ENCODE measurements around the gene TTLL5.

DNA sequence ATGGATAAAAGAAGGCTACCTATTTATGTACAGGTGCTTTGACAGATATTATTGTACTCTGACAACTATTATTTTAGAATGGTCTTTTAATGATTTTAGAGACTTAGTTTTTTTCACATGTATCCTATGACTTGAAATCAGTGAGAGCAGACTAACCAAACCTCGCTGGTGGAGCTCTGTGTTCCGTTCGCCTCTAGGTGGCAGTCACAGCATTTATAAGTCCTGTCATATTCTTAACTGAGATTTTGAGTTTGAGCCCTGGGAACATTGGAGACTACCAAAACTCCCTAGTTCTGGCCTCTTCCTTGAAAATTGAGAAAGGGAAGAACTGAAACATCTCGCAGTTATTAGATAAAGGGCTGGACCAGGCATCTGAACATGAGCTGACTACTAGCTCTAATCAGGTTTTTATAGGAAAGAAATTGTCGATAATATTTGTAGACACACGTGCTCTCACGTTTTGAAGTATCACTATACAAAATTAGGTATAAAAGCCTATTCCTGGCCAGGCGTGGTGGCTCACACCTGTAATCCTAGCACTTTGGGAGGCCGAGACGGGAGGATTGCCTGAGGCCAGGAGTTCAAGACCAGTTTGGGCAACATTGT is 48.3 kb downstream of the TTLL5 start:
- TF ChIP-seq, protein P1, sequence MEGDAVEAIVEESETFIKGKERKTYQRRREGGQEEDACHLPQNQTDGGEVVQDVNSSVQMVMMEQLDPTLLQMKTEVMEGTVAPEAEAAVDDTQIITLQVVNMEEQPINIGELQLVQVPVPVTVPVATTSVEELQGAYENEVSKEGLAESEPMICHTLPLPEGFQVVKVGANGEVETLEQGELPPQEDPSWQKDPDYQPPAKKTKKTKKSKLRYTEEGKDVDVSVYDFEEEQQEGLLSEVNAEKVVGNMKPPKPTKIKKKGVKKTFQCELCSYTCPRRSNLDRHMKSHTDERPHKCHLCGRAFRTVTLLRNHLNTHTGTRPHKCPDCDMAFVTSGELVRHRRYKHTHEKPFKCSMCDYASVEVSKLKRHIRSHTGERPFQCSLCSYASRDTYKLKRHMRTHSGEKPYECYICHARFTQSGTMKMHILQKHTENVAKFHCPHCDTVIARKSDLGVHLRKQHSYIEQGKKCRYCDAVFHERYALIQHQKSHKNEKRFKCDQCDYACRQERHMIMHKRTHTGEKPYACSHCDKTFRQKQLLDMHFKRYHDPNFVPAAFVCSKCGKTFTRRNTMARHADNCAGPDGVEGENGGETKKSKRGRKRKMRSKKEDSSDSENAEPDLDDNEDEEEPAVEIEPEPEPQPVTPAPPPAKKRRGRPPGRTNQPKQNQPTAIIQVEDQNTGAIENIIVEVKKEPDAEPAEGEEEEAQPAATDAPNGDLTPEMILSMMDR (conservative IDR thresholded peaks at IDR 0.05; ENCODE audit: low read depth, low read length): peak; percentile 84
- TF ChIP-seq POLR2A (IDR thresholded peaks at IDR 0.05; ENCODE audit: low read depth, low read length): no peak
- no peak for TF ChIP-seq RFX5 (IDR thresholded peaks at IDR 0.05; ENCODE audit: low read depth, low read length)
- TF ChIP-seq CHD1 (IDR thresholded peaks at IDR 0.05; ENCODE audit: low read depth, low read length): no peak
- peak; percentile 82 for TF ChIP-seq RAD21 (IDR thresholded peaks at IDR 0.05; ENCODE audit: low read length)
- TF ChIP-seq, protein P2, sequence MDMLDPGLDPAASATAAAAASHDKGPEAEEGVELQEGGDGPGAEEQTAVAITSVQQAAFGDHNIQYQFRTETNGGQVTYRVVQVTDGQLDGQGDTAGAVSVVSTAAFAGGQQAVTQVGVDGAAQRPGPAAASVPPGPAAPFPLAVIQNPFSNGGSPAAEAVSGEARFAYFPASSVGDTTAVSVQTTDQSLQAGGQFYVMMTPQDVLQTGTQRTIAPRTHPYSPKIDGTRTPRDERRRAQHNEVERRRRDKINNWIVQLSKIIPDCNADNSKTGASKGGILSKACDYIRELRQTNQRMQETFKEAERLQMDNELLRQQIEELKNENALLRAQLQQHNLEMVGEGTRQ (IDR thresholded peaks at IDR 0.05; ENCODE audit: low read depth, low read length): no peak
- TF ChIP-seq BHLHE40 (IDR thresholded peaks at IDR 0.05; ENCODE audit: low read depth, low read length): no peak
- TF ChIP-seq MXI1 (IDR thresholded peaks at IDR 0.05; ENCODE audit: borderline replicate concordance, low read depth, low read length): no peak
